Activated B cell treated with CpG ODN at 0.5 μM for 24 hours (primary cell): ENCODE results near the gene MEDAG. TPM values are rescaled to one million over a fixed set of nuclear protein-coding genes. Genes with fewer than 3 reads are reported as not detected.
"Not testable (repeated sequence)": the region's sequence is repeated elsewhere in the genome, so short reads cannot be mapped to it uniquely, and the experiment has no call there.

Source experiments
- ATAC-seq: fragments of 200-7000 bp; cut with Tn5 transposase; one replicate; pipeline ENCODE4 v1.10.0; 2021; ENCODE audit warnings: low read depth, mild to moderate bottlenecking, moderate library complexity
- CTCF ChIA-PET: fragments of 350-600 bp; sonication (Branson Sonifier 250); formaldehyde crosslinking; loops from one replicate; lab custom pipeline; 2021; ENCODE audit warnings: antibody characterized with exemption; lab: Charles Lee
- POLR2A ChIA-PET: fragments of 350-600 bp; sonication (Branson Sonifier 250); formaldehyde crosslinking; loops from one replicate; lab custom pipeline; 2021; ENCODE audit warnings: antibody characterized with exemption; lab: Charles Lee
- DNase-seq: peaks from one replicate; pipeline ENCODE4 v3.0.0; 2022
- H3K27ac Mint-ChIP-seq: one replicate; pipeline ENCODE4 v1.8.0; 2020; ENCODE audit warnings: mixed read lengths
- H3K27me3 Mint-ChIP-seq: one replicate; pipeline ENCODE4 v1.8.0; 2021; ENCODE audit warnings: mixed read lengths
- H3K36me3 Mint-ChIP-seq: one replicate; pipeline ENCODE4 v1.8.0; 2021; ENCODE audit warnings: low read depth, mixed read lengths
- H3K4me1 Mint-ChIP-seq: one replicate; pipeline ENCODE4 v1.8.0; 2021; ENCODE audit warnings: mixed read lengths
- H3K4me3 Mint-ChIP-seq: one replicate; pipeline ENCODE4 v1.8.0; 2020; ENCODE audit warnings: mild to moderate bottlenecking, mixed read lengths
- H3K9me3 Mint-ChIP-seq: one replicate; pipeline ENCODE4 v1.8.0; 2020; ENCODE audit warnings: mixed read lengths
- intact Hi-C: fragments of 100-400 bp; cut with micrococcal nuclease; formaldehyde crosslinking; loops from one replicate; pipeline ENCODE4 v1.15.1; 2024
- total RNA-seq: library from RNA; stranded (reverse); gene quantifications from 2 replicates; pipeline ENCODE4 v1.2.3, GENCODE V29; 2022
- TF ChIP-seq, protein P1 (sequence below): fragments of 200-600 bp; IDR thresholded peaks from one replicate; pipeline ENCODE4 v1.8.0; 2022; ENCODE audit warnings: antibody characterized with exemption, mild to moderate bottlenecking

Gene MEDAG
- total RNA-seq, 1 donor from 2014 or later = not detected

DNA sequence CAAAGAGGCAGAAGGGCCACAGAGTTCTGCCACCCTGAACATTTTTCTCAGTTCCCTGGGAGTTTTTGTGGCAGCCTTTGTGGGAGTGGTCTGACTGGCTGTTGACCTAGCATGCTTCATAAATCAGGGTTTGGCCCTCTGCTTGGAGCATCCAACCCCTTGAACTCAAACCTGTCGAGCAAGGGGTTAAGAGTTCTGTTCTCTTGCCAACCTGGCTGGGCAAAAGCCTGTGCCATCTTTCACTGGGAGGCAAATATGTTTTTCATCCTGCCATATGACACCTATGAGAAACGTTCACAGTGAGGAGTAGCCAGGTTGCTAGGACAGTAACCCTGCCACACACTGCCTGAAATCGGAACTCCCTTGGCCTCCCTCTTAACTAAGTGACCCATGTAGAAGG lies 18.6 kb downstream of the MEDAG start:
- peaks cover 9% of the 10 kb centered on the region for H3K27me3 Mint-ChIP-seq
- H3K36me3 Mint-ChIP-seq = no peaks in the 10 kb centered on the region
- intact Hi-C loops = no loop called here
- no peak for ATAC-seq
- no peak overlapping the region for H3K27ac Mint-ChIP-seq
- TF ChIP-seq, protein P1, sequence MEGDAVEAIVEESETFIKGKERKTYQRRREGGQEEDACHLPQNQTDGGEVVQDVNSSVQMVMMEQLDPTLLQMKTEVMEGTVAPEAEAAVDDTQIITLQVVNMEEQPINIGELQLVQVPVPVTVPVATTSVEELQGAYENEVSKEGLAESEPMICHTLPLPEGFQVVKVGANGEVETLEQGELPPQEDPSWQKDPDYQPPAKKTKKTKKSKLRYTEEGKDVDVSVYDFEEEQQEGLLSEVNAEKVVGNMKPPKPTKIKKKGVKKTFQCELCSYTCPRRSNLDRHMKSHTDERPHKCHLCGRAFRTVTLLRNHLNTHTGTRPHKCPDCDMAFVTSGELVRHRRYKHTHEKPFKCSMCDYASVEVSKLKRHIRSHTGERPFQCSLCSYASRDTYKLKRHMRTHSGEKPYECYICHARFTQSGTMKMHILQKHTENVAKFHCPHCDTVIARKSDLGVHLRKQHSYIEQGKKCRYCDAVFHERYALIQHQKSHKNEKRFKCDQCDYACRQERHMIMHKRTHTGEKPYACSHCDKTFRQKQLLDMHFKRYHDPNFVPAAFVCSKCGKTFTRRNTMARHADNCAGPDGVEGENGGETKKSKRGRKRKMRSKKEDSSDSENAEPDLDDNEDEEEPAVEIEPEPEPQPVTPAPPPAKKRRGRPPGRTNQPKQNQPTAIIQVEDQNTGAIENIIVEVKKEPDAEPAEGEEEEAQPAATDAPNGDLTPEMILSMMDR = no peak
- ChIA-PET POLR2A (no interaction called here), CTCF (no interaction called here)
- H3K4me1 Mint-ChIP-seq = no peaks in the 10 kb centered on the region
- H3K9me3 Mint-ChIP-seq = no peaks in the 10 kb centered on the region
- no peak overlapping the region for H3K4me3 Mint-ChIP-seq
- no peak for DNase-seq

DNA sequence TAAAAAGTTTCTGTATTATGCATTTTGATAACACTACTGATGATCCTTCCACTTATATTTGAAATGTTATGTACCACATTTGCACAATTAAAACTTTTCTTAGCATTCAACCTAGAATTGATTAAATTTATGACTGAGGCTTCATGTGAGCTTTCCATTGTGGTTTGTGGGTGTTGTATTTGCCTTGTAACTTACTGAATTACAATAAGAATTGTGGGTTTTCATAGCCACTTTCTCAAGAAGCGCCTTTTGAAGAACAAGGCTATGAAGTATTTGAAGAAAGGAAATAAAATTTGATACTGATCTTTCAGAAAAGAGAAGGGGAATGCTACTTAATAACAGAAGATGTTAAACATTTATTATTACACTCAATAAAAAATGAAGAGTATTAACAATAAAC lies 19.4 kb downstream of the MEDAG start:
- no peak overlapping the region for H3K4me3 Mint-ChIP-seq

GRCh38 chr13:30926781-30927180 lies 20.7 kb downstream of the MEDAG start:
- CTCF ChIA-PET = no interaction called here
- ATAC-seq = no peak
- H3K27ac Mint-ChIP-seq = no peak overlapping the region
- H3K9me3 Mint-ChIP-seq = no peaks in the 10 kb centered on the region
- no peaks in the 10 kb centered on the region for H3K36me3 Mint-ChIP-seq
- H3K4me3 Mint-ChIP-seq = no peak overlapping the region
- peaks cover 17% of the 10 kb centered on the region for H3K27me3 Mint-ChIP-seq
- POLR2A ChIA-PET = no interaction called here
- TF ChIP-seq, protein P1 = no peak
- intact Hi-C loops = no loop called here
- no peak for DNase-seq
- H3K4me1 Mint-ChIP-seq = no peaks in the 10 kb centered on the region

More for the DNA sequence above, 19.4 kb downstream of the MEDAG start:
- H3K9me3 Mint-ChIP-seq = no peaks in the 10 kb centered on the region
- DNase-seq = no peak
- H3K4me1 Mint-ChIP-seq = no peaks in the 10 kb centered on the region
- H3K27me3 Mint-ChIP-seq = peaks cover 14% of the 10 kb centered on the region
- intact Hi-C loops = no loop called here
- TF ChIP-seq, protein P1 = no peak
- POLR2A ChIA-PET = no interaction called here
- H3K36me3 Mint-ChIP-seq = no peaks in the 10 kb centered on the region
- CTCF ChIA-PET = no interaction called here
- H3K27ac Mint-ChIP-seq = no peak overlapping the region
- no peak for ATAC-seq

DNA sequence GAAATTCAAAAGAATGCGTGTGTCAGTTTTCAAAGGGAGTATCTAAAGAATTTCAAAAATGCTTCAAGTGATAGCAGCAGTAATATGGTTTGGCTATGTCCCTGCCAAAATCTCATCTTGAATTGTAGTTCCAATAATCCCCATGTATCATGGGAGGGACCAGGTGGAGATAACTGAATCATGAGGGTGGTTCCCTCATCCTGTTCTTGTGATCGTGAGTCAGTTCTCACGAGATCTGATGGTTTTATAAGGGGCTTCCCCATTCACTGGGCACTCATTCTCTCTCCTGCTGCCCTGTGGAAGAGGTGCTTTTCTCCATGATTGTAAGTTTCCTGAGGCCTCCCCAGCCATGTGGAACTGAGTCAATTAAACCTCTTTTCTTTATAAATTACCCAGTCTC lies 21.1 kb downstream of the MEDAG start:
- POLR2A ChIA-PET, H3K27ac Mint-ChIP-seq, H3K9me3 Mint-ChIP-seq, CTCF ChIA-PET, DNase-seq, H3K4me1 Mint-ChIP-seq, H3K36me3 Mint-ChIP-seq, H3K4me3 Mint-ChIP-seq, intact Hi-C loops, ATAC-seq: not testable (repeated sequence)
- H3K27me3 Mint-ChIP-seq = peaks cover 19% of the 10 kb centered on the region

GRCh38 chr13:30927595-30927994 lies 21.5 kb downstream of the MEDAG start:
- TF ChIP-seq, protein P1 = no peak
- no peak for DNase-seq
- no peak for ATAC-seq
- Mint-ChIP-seq H3K9me3 (no peaks in the 10 kb centered on the region), H3K36me3 (no peaks in the 10 kb centered on the region), H3K4me3 (no peak overlapping the region), H3K4me1 (no peaks in the 10 kb centered on the region), H3K27me3 (peaks cover 22% of the 10 kb centered on the region), H3K27ac (no peak overlapping the region)
- ChIA-PET POLR2A (no interaction called here), CTCF (no interaction called here)
- intact Hi-C loops = no loop called here

DNA sequence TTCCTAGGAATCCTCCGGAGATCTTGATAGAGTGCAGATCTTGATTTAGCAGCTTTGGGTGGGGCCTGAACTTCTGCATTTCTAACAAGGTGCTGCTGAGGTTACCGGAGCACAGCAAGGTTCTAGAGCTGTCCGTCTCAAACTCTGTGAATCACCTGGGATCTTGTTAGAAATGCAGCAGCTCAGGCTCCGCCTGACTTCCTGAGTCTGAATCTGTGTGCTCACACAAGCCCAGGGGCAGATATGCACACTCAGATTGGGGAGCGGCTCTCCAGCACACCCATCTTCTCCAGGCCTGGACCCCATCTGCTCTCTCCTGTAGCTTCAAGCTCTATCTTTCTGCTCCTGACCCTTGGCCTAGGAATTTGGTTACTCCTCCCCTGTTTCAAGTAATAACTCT lies 22.9 kb downstream of the MEDAG start:
- POLR2A ChIA-PET = no interaction called here
- intact Hi-C loops = no loop called here
- no peaks in the 10 kb centered on the region for H3K9me3 Mint-ChIP-seq
- no peak for ATAC-seq
- H3K36me3 Mint-ChIP-seq = no peaks in the 10 kb centered on the region
- no peaks in the 10 kb centered on the region for H3K4me1 Mint-ChIP-seq
- TF ChIP-seq, protein P1 = no peak
- DNase-seq = no peak
- no peak overlapping the region for H3K27ac Mint-ChIP-seq
- H3K4me3 Mint-ChIP-seq = no peak overlapping the region
- CTCF ChIA-PET = no interaction called here
- H3K27me3 Mint-ChIP-seq = peaks cover 19% of the 10 kb centered on the region
